Natural killer cell (primary cell): ENCODE results near the gene FBXO44. TPM values are rescaled to one million over a fixed set of nuclear protein-coding genes. Genes with fewer than 3 reads are reported as not detected.

Experiments
- ATAC-seq, 3 donors: fragments of 150-1000 bp in 2 of 3; fragments of 200-7000 bp in 1 of 3; cut with Tn5 transposase; 1 replicate in 1 of 3; 2 replicates in 2 of 3; pipeline ENCODE4 v1.10.0; 2021; ENCODE audit warnings: mild to moderate bottlenecking in 2 of 3, moderate library complexity in 2 of 3
- DNase-seq, 2 donors: peaks; one replicate each; pipeline versions ENCODE4 v3.0.0 to v3.0.0-alpha.2; 2013 to 2021; ENCODE audit warnings: mixed read lengths in 1 of 2
- H3K27ac ChIP-seq: one replicate; pipeline ENCODE4 v1.5.1; 2013; ENCODE audit warnings: mild to moderate bottlenecking, low read length
- H3K27me3 ChIP-seq: one replicate; pipeline ENCODE4 v1.6.1; 2013; ENCODE audit warnings: low read length; ENCODE audit not compliant: control insufficient read depth, insufficient read depth
- H3K36me3 ChIP-seq: one replicate; pipeline ENCODE4 v1.6.1; 2013; ENCODE audit warnings: low read length; ENCODE audit not compliant: control insufficient read depth, insufficient read depth
- H3K4me1 ChIP-seq: one replicate; pipeline ENCODE4 v1.6.1; 2013; ENCODE audit warnings: low read length; ENCODE audit not compliant: control insufficient read depth, insufficient read depth
- H3K4me3 ChIP-seq: one replicate; pipeline ENCODE4 v1.5.1; 2013; ENCODE audit warnings: low read length
- H3K9me3 ChIP-seq: one replicate; pipeline ENCODE4 v1.6.1; 2013; ENCODE audit warnings: low read length; ENCODE audit not compliant: control insufficient read depth, insufficient read depth
- H3K27ac Mint-ChIP-seq, 2 donors: one replicate each; pipeline ENCODE4 v1.8.0; 2022; ENCODE audit warnings: mild to moderate bottlenecking in 2 of 2, mixed read lengths in 2 of 2, moderate library complexity in 1 of 2
- H3K27me3 Mint-ChIP-seq, 2 donors: one replicate each; pipeline ENCODE4 v1.8.0; 2022; ENCODE audit warnings: low read depth in 2 of 2, mixed read lengths in 2 of 2
- H3K36me3 Mint-ChIP-seq: one replicate; pipeline ENCODE4 v1.8.0; 2022; ENCODE audit warnings: mixed read lengths
- H3K4me1 Mint-ChIP-seq, 2 donors: one replicate each; pipeline ENCODE4 v1.8.0; 2022; ENCODE audit warnings: mixed read lengths in 2 of 2
- H3K4me3 Mint-ChIP-seq: one replicate; pipeline ENCODE4 v1.8.0; 2022; ENCODE audit warnings: mild to moderate bottlenecking, moderate library complexity, mixed read lengths
- H3K9me3 Mint-ChIP-seq, 2 donors: one replicate each; pipeline ENCODE4 v1.8.0; 2022; ENCODE audit warnings: mixed read lengths in 2 of 2
- WGBS: methylation state at CpG from one replicate; pipeline ENCODE4 v1.1.7; 2013; ENCODE audit warnings: missing lambda C conversion rate; ENCODE audit not compliant: insufficient coverage; 5-methylcytosine and 5-hydroxymethylcytosine counted together
- intact Hi-C: fragments of 100-400 bp; cut with micrococcal nuclease; formaldehyde crosslinking; loops from one replicate; pipeline ENCODE4 v1.14.2; 2022
- total RNA-seq, 4 donors: library from RNA; stranded (reverse); fragments of 120-200 nt in 1 of 4; gene quantifications; one replicate each; pipeline versions ENCODE4 v1.2.3 to v1.2.4, GENCODE V29; 2013 to 2022
- TF ChIP-seq, protein P1 (sequence below): fragments of 200-600 bp; IDR thresholded peaks from one replicate; pipeline ENCODE4 v1.8.0; 2022; ENCODE audit warnings: antibody characterized with exemption

The FBXO44 gene
- total RNA-seq, 3 donors from 2014 or later (not counting 1 experiment from before 2014, with no cell fraction given), result 57.6 to 79.1 (median 69.8) TPM

DNA sequence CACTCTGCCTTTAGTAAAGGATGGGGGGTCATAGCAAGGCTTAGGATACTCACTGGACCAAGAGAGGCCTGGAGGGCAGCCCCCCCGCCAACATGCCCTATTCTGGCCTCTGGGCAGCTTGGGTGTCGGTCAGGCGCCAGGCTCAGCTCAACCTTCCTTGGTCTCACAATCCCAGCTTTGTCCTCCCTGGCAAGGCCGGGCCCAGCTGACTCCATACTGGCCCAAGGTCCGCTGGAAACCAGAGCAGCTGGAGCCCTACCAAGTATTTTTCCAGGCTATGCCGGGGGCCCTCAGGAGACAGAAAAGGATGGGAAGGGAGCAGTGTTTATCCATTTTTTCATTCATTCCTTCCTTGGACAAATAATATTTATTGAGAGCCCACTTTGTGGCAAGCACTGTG, 6.6 kb upstream of the FBXO44 start:
- no peak for ATAC-seq
- H3K27me3 Mint-ChIP-seq, result no peaks in the 10 kb centered on the region
- Histone ChIP-seq H3K4me1 (peaks cover 32% of the 10 kb centered on the region), H3K9me3 (no peaks in the 10 kb centered on the region), H3K36me3 (no peaks in the 10 kb centered on the region), H3K27ac (no peak overlapping the region), H3K27me3 (no peaks in the 10 kb centered on the region), H3K4me3 (no peak overlapping the region)
- 93% methylated on average over 6 of the region's 6 CpGs for WGBS
- intact Hi-C loops, result no loop called here
- H3K9me3 Mint-ChIP-seq, result no peaks in the 10 kb centered on the region
- TF ChIP-seq, protein P1, sequence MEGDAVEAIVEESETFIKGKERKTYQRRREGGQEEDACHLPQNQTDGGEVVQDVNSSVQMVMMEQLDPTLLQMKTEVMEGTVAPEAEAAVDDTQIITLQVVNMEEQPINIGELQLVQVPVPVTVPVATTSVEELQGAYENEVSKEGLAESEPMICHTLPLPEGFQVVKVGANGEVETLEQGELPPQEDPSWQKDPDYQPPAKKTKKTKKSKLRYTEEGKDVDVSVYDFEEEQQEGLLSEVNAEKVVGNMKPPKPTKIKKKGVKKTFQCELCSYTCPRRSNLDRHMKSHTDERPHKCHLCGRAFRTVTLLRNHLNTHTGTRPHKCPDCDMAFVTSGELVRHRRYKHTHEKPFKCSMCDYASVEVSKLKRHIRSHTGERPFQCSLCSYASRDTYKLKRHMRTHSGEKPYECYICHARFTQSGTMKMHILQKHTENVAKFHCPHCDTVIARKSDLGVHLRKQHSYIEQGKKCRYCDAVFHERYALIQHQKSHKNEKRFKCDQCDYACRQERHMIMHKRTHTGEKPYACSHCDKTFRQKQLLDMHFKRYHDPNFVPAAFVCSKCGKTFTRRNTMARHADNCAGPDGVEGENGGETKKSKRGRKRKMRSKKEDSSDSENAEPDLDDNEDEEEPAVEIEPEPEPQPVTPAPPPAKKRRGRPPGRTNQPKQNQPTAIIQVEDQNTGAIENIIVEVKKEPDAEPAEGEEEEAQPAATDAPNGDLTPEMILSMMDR, result no peak
- H3K36me3 Mint-ChIP-seq, result no peaks in the 10 kb centered on the region
- H3K4me3 Mint-ChIP-seq, result no peak overlapping the region
- H3K27ac Mint-ChIP-seq, result no peak overlapping the region
- peaks cover 9 to 33% of the 10 kb centered on the region in 2 donors for H3K4me1 Mint-ChIP-seq
- no peak for DNase-seq

DNA sequence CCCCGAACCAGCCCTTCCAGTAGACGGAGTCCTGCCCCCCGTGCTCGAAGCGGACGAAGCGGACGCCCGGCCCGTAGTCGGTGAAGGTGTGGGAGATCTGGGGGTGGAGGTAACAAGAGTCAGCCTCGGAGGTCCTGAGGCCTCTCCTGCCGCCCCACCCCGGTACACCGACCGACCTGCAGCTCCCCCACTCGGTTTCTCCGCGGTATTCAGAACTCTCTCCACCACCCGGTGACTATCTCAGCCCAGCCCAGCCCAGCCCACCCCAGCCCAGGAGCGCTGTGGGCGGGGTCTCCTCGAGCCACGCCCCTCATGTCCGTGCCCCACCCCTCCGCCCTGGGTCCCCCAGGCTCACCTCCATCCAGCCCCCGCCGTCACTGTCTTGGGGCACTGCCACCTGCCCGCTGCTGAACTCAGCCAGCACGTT, 5.9 kb upstream of the FBXO44 start:
- TF ChIP-seq, protein P1, result no peak
- H3K4me1 ChIP-seq, result peaks cover 33% of the 10 kb centered on the region
- peak overlapping the region; percentile 53 for H3K4me3 Mint-ChIP-seq
- 33% methylated on average over 30 of the region's 30 CpGs for WGBS
- H3K9me3 Mint-ChIP-seq, result no peaks in the 10 kb centered on the region
- H3K4me3 ChIP-seq, result no peak overlapping the region
- ATAC-seq (peak in 2 of 3 donors; percentile 25 to 31), DNase-seq (peak; percentile 33 to 63)
- H3K27me3 Mint-ChIP-seq, result no peaks in the 10 kb centered on the region
- H3K9me3 ChIP-seq, result no peaks in the 10 kb centered on the region
- intact Hi-C loops, result no loop called here
- H3K27ac ChIP-seq, result no peak overlapping the region
- no peaks in the 10 kb centered on the region for H3K36me3 ChIP-seq
- H3K36me3 Mint-ChIP-seq, result no peaks in the 10 kb centered on the region
- H3K4me1 Mint-ChIP-seq, result peaks cover 9 to 33% of the 10 kb centered on the region in 2 donors
- H3K27me3 ChIP-seq, result no peaks in the 10 kb centered on the region
- H3K27ac Mint-ChIP-seq, result no peak overlapping the region

DNA sequence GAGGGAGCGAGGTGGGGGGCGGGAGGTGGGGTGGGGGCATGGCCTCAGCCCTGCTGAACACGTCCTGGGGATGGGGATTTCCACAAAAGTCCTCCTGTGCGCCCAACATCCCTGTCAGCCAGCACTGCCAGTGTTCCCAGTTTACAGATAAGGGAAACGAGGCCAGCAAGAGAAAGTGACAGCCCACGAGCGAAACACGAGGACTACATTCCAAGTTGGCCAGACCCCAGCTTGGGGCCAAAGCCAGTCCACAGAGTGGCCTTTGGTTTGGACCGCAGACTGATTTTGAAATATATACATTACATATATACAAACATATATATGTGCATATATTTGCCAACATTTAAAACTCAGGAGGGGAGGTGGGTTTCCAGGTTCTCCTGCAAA, 5.4 kb upstream of the FBXO44 start:
- TF ChIP-seq, protein P1, result no peak
- Mint-ChIP-seq H3K4me1 (peaks cover 9 to 33% of the 10 kb centered on the region in 2 donors), H3K36me3 (no peaks in the 10 kb centered on the region), H3K9me3 (no peaks in the 10 kb centered on the region), H3K4me3 (no peak overlapping the region), H3K27me3 (no peaks in the 10 kb centered on the region), H3K27ac (no peak overlapping the region)
- ATAC-seq, result no peak
- DNase-seq, result no peak
- intact Hi-C loops, result no loop called here
- H3K4me1 ChIP-seq, result peaks cover 36% of the 10 kb centered on the region
- no peak overlapping the region for H3K27ac ChIP-seq
- WGBS, result 32% methylated on average over 7 of the region's 9 CpGs
- no peaks in the 10 kb centered on the region for H3K27me3 ChIP-seq
- no peak overlapping the region for H3K4me3 ChIP-seq
- no peaks in the 10 kb centered on the region for H3K36me3 ChIP-seq
- H3K9me3 ChIP-seq, result no peaks in the 10 kb centered on the region
